IPS-15b (cell line): ENCODE data around the gene COL13A1.

Experiments
- H3K27me3 ChIP-seq: one replicate; pipeline ENCODE4 v1.6.1; 2013; ENCODE audit warnings: low read length; ENCODE audit not compliant: control insufficient read depth, insufficient read depth
- H3K36me3 ChIP-seq: one replicate; pipeline ENCODE4 v1.6.1; 2013; ENCODE audit warnings: low read length; ENCODE audit not compliant: control insufficient read depth, insufficient read depth
- H3K4me1 ChIP-seq: one replicate; pipeline ENCODE4 v1.6.1; 2013; ENCODE audit warnings: mild to moderate bottlenecking, low read length; ENCODE audit not compliant: control insufficient read depth, insufficient read depth
- H3K4me3 ChIP-seq: one replicate; pipeline ENCODE4 v1.5.1; 2013; ENCODE audit warnings: low read depth, low read length
- H3K9ac ChIP-seq: one replicate; pipeline ENCODE4 v1.6.1; 2013; ENCODE audit warnings: low read depth, mild to moderate bottlenecking, low read length
- H3K9me3 ChIP-seq: one replicate; pipeline ENCODE4 v1.6.1; 2013; ENCODE audit warnings: mild to moderate bottlenecking, low read length; ENCODE audit not compliant: control insufficient read depth, insufficient read depth

Gene COL13A1

GRCh38 chr10:69810097-69810496 is 8.4 kb downstream of the COL13A1 start:
- Histone ChIP-seq H3K9ac (no peak overlapping the region), H3K9me3 (no peaks in the 10 kb centered on the region), H3K4me1 (no peaks in the 10 kb centered on the region), H3K4me3 (no peak overlapping the region), H3K27me3 (no peaks in the 10 kb centered on the region), H3K36me3 (no peaks in the 10 kb centered on the region)

- Histone ChIP-seq H3K4me1 (no peaks in the 10 kb centered on the region), H3K4me3 (no peak overlapping the region), H3K9ac (no peak overlapping the region), H3K36me3 (no peaks in the 10 kb centered on the region), H3K27me3 (no peaks in the 10 kb centered on the region), H3K9me3 (no peaks in the 10 kb centered on the region)
These were observed 9.1 kb downstream of the COL13A1 start for GRCh38 chr10:69810675-69811397.

DNA sequence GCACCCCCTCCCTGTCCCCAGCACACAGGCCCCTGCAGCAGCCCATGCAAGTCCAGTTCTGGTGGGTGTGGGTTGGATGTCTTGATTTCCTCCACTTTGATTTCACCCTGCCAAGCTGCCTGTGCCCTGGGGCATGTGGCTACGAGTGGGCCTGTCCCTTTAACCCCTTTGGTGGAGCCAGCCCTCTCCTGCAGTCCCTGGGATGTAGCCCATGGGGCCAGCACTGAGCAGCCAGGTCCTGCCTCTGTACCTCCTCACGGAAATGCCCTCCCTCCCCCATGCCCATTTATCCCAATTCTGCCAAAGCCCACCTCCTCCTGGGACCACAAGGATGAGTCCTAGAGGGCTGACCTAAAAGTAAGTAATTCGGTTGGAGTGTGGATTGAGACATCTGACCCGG is 11.9 kb downstream of the COL13A1 start:
- no peaks in the 10 kb centered on the region for H3K4me1 ChIP-seq
- H3K9me3 ChIP-seq = no peaks in the 10 kb centered on the region
- H3K4me3 ChIP-seq = no peak overlapping the region
- H3K27me3 ChIP-seq = no peaks in the 10 kb centered on the region
- no peak overlapping the region for H3K9ac ChIP-seq
- no peaks in the 10 kb centered on the region for H3K36me3 ChIP-seq

- H3K9ac ChIP-seq = no peak overlapping the region
- no peaks in the 10 kb centered on the region for H3K27me3 ChIP-seq
- no peak overlapping the region for H3K4me3 ChIP-seq
- no peaks in the 10 kb centered on the region for H3K4me1 ChIP-seq
- no peaks in the 10 kb centered on the region for H3K9me3 ChIP-seq
- no peaks in the 10 kb centered on the region for H3K36me3 ChIP-seq
These were observed 12.5 kb downstream of the COL13A1 start for GRCh38 chr10:69814251-69814650.

- H3K9me3 ChIP-seq = no peaks in the 10 kb centered on the region
- H3K36me3 ChIP-seq = no peaks in the 10 kb centered on the region
- H3K4me3 ChIP-seq = no peak overlapping the region
- H3K27me3 ChIP-seq = no peaks in the 10 kb centered on the region
- no peaks in the 10 kb centered on the region for H3K4me1 ChIP-seq
- H3K9ac ChIP-seq = no peak overlapping the region
These were observed 13.4 kb downstream of the COL13A1 start for GRCh38 chr10:69815104-69815503.

DNA sequence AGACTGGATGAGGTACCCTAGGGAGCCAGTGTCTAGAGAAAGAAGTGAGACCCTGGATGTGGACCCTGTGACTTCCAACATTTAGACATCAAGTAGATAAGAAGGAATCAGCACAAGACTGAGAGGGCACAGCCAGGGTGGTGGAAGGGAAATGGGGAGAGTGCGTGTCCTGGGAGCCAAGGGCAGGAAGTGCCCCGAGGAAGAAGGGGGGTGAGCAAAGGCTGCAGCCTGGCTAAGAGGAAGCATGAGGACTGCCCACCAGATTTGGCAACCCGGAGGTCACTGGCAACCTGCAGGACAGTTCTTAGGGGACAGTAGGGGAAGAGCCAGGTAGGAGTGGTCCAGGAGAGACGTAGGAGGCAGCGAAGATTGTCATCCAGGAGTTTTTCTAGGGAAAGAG is 14.8 kb downstream of the COL13A1 start:
- H3K4me1 ChIP-seq = no peaks in the 10 kb centered on the region
- H3K27me3 ChIP-seq = no peaks in the 10 kb centered on the region
- no peak overlapping the region for H3K9ac ChIP-seq
- H3K9me3 ChIP-seq = no peaks in the 10 kb centered on the region
- no peaks in the 10 kb centered on the region for H3K36me3 ChIP-seq
- no peak overlapping the region for H3K4me3 ChIP-seq

GRCh38 chr10:69817078-69817581 is 15.4 kb downstream of the COL13A1 start:
- H3K9me3 ChIP-seq = no peaks in the 10 kb centered on the region
- H3K4me1 ChIP-seq = no peaks in the 10 kb centered on the region
- H3K9ac ChIP-seq = no peak overlapping the region
- no peaks in the 10 kb centered on the region for H3K36me3 ChIP-seq
- no peaks in the 10 kb centered on the region for H3K27me3 ChIP-seq
- no peak overlapping the region for H3K4me3 ChIP-seq

- no peak overlapping the region for H3K9ac ChIP-seq
- H3K36me3 ChIP-seq = no peaks in the 10 kb centered on the region
- H3K27me3 ChIP-seq = no peaks in the 10 kb centered on the region
- H3K9me3 ChIP-seq = no peaks in the 10 kb centered on the region
- no peaks in the 10 kb centered on the region for H3K4me1 ChIP-seq
- no peak overlapping the region for H3K4me3 ChIP-seq
These were observed 17.1 kb downstream of the COL13A1 start for GRCh38 chr10:69818676-69819239.

DNA sequence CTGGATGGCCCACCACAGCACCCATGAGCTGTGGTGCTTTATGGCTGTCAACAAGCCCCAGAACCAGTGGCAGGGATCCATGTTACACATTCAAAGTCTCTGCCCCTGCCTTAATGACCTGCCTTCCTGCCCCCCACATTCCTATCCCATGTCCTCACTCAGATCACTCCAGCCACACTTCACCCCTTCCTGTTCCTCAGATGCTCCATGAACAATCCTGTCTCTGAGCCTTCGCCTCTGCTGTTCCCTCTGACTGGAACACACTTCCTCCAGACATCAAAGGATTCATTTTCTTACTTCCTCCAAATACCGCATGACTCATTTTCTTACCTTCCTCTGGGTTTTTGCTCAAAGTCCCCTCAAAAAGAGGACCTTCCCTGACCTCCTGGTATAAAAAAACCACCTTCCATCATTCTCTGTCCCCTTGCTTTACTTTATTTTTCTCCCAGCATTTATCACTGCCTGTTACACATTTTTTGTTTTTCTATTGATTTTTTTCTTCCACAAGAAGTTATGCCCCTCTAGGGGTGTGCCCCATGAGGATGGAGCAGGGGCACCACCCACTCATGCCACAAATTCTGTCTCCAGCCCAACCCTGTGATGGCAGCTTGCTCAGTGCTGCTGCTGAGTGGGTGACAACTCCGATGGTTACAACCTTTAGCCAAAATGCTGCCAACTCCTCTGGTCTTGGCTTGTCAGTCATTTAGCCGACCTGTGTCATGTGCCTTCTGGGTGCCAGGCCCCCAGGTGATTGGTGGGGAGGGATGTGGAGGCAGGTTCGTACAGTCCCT is 18.2 kb downstream of the COL13A1 start:
- no peak overlapping the region for H3K4me3 ChIP-seq
- no peaks in the 10 kb centered on the region for H3K9me3 ChIP-seq
- no peaks in the 10 kb centered on the region for H3K4me1 ChIP-seq
- H3K27me3 ChIP-seq = no peaks in the 10 kb centered on the region
- H3K36me3 ChIP-seq = no peaks in the 10 kb centered on the region
- no peak overlapping the region for H3K9ac ChIP-seq

GRCh38 chr10:69820817-69821216 is 19.1 kb downstream of the COL13A1 start:
- no peak overlapping the region for H3K9ac ChIP-seq
- H3K27me3 ChIP-seq = no peaks in the 10 kb centered on the region
- H3K36me3 ChIP-seq = no peaks in the 10 kb centered on the region
- no peaks in the 10 kb centered on the region for H3K4me1 ChIP-seq
- H3K4me3 ChIP-seq = no peak overlapping the region
- H3K9me3 ChIP-seq = no peaks in the 10 kb centered on the region

GRCh38 chr10:69825604-69826003 is 23.9 kb downstream of the COL13A1 start:
- Histone ChIP-seq H3K9me3 (no peaks in the 10 kb centered on the region), H3K4me3 (no peak overlapping the region), H3K4me1 (peaks cover 2% of the 10 kb centered on the region), H3K27me3 (no peaks in the 10 kb centered on the region), H3K9ac (no peak overlapping the region), H3K36me3 (no peaks in the 10 kb centered on the region)

DNA sequence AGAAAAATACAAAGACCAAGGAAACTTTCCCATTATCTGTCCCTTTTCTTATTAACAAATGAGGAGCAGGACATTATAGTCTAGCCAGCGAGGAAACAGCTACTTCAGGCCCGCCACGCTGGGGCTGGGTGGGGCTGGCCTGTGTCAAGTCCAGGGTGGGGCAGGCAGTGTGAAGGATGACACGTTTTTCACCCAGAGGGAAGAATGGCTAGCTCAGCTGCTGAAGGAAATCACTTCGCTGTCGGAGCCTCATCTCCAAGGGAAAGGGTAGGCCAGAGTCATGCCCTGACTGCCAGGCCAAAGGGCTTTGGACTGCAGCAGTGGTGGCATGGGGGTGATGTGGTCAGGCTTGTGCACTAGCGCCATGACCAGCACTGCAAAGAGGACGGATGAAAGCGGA is 24.4 kb downstream of the COL13A1 start:
- Histone ChIP-seq H3K36me3 (no peaks in the 10 kb centered on the region), H3K4me3 (no peak overlapping the region), H3K9me3 (no peaks in the 10 kb centered on the region), H3K9ac (no peak overlapping the region), H3K27me3 (no peaks in the 10 kb centered on the region), H3K4me1 (peaks cover 2% of the 10 kb centered on the region)
